Measurements from ENCODE around the gene PTPRG. TPM values are rescaled to one million over a fixed set of nuclear protein-coding genes. Genes with fewer than 3 reads are reported as not detected.

The PTPRG gene
- total and polyA plus RNA-seq, 4 donors = 3.6 to 35.6 (median 8.1) TPM

- H3K9ac ChIP-seq (ENCODE audit: low read depth in 1 of 2, low read length in 2 of 2) = no peak overlapping the region
- H3K9me3 ChIP-seq (ENCODE audit: control insufficient read depth in 4 of 4, low read length in 3 of 4) = no peaks in the 10 kb centered on the region
- no peaks in the 10 kb centered on the region for H3K27me3 ChIP-seq (ENCODE audit: control insufficient read depth in 4 of 4, insufficient read depth in 4 of 4, low read length in 3 of 4)
- no peaks in the 10 kb centered on the region for H3K36me3 ChIP-seq (ENCODE audit: control insufficient read depth in 4 of 4, insufficient read depth in 3 of 4, low read depth in 1 of 4, low read length in 3 of 4)
- TF ChIP-seq HNF4G (IDR thresholded peaks at IDR 0.05) (no peak), TAF1 (conservative IDR thresholded peaks at IDR 0.05) (no peak), YY1 (IDR thresholded peaks at IDR 0.05) (no peak), JUND (IDR thresholded peaks at IDR 0.05) (no peak), SP1 (IDR thresholded peaks at IDR 0.05) (no peak), ATF3 (IDR thresholded peaks at IDR 0.05) (no peak), RXRA (IDR thresholded peaks at IDR 0.05) (no peak), GABPA (IDR thresholded peaks at IDR 0.05 in 1 of 2, conservative IDR thresholded peaks at IDR 0.05 in 1 of 2) (no peak), REST (IDR thresholded peaks at IDR 0.05) (no peak), RAD21 (IDR thresholded peaks at IDR 0.05) (no peak), FOXA2 (IDR thresholded peaks at IDR 0.05) (no peak), NR2F2 (IDR thresholded peaks at IDR 0.05) (no peak), HNF4A (conservative IDR thresholded peaks at IDR 0.05) (no peak), FOXA1 (IDR thresholded peaks at IDR 0.05) (no peak), MAX (IDR thresholded peaks at IDR 0.05) (no peak), EGR1 (IDR thresholded peaks at IDR 0.05; ENCODE audit: low read depth in 2 of 2) (no peak)
- H3K4me1 ChIP-seq (ENCODE audit: control insufficient read depth in 4 of 4, insufficient read depth in 4 of 4, low read length in 3 of 4) = no peaks in the 10 kb centered on the region
- no peak overlapping the region for H3K4me3 ChIP-seq (ENCODE audit: low read depth in 1 of 3, low read length in 3 of 3)
- 91% methylated on average over 4 of the region's 4 CpGs for WGBS
- H3K27ac ChIP-seq (ENCODE audit: low read depth in 1 of 2, low read length in 2 of 2) = no peak overlapping the region
- DNase-seq (ENCODE audit: low spot score) = no peak
Observed at GRCh38 chr3:61679026-61679425, 117.7 kb downstream of the PTPRG start.

GRCh38 chr3:61680617-61681016, 119.2 kb downstream of the PTPRG start:
- H3K36me3 ChIP-seq (ENCODE audit: control insufficient read depth in 4 of 4, insufficient read depth in 3 of 4, low read depth in 1 of 4, low read length in 3 of 4) = no peaks in the 10 kb centered on the region
- H3K4me3 ChIP-seq (ENCODE audit: low read depth in 1 of 3, low read length in 3 of 3) = no peak overlapping the region

More at GRCh38 chr3:61680617-61681016, 119.2 kb downstream of the PTPRG start:
- Histone ChIP-seq H3K27me3 (ENCODE audit: control insufficient read depth in 4 of 4, insufficient read depth in 4 of 4, low read length in 3 of 4) (no peaks in the 10 kb centered on the region), H3K27ac (ENCODE audit: low read depth in 1 of 2, low read length in 2 of 2) (no peak overlapping the region), H3K4me1 (ENCODE audit: control insufficient read depth in 4 of 4, insufficient read depth in 4 of 4, low read length in 3 of 4) (peaks cover 0 to 7% (median 5%) of the 10 kb centered on the region in 4 donors), H3K9ac (ENCODE audit: low read depth in 1 of 2, low read length in 2 of 2) (no peak overlapping the region), H3K9me3 (ENCODE audit: control insufficient read depth in 4 of 4, low read length in 3 of 4) (no peaks in the 10 kb centered on the region)
- WGBS = no CpG with 5 or more reads among the region's 3 CpGs
- DNase-seq (ENCODE audit: low spot score) = no peak
- TF ChIP-seq HNF4A (conservative IDR thresholded peaks at IDR 0.05) = no peak
- TF ChIP-seq GABPA (IDR thresholded peaks at IDR 0.05 in 1 of 2, conservative IDR thresholded peaks at IDR 0.05 in 1 of 2) = no peak
- TF ChIP-seq ATF3 (IDR thresholded peaks at IDR 0.05) = no peak
- TF ChIP-seq ZBTB33 (IDR thresholded peaks at IDR 0.05) = no peak
- TF ChIP-seq CTCF (IDR thresholded peaks at IDR 0.05; ENCODE audit: low read depth, low read length, missing input control) = no peak
- no peak for TF ChIP-seq FOXA2 (IDR thresholded peaks at IDR 0.05)
- TF ChIP-seq NR2F2 (IDR thresholded peaks at IDR 0.05) = no peak
- TF ChIP-seq MAX (IDR thresholded peaks at IDR 0.05) = no peak
- TF ChIP-seq RAD21 (IDR thresholded peaks at IDR 0.05) = no peak
- TF ChIP-seq SP1 (IDR thresholded peaks at IDR 0.05) = no peak
- TF ChIP-seq FOXA1 (IDR thresholded peaks at IDR 0.05) = no peak
- no peak for TF ChIP-seq RXRA (IDR thresholded peaks at IDR 0.05)
- TF ChIP-seq EGR1 (IDR thresholded peaks at IDR 0.05; ENCODE audit: low read depth in 2 of 2) = no peak
- TF ChIP-seq JUND (IDR thresholded peaks at IDR 0.05) = no peak
- no peak for TF ChIP-seq REST (IDR thresholded peaks at IDR 0.05)

Data from liver (tissue), 9 donors.